Dermis blood vessel endothelial cell (primary cell): Measurements from ENCODE around the gene TRIM75. TPM values are rescaled to one million over a fixed set of nuclear protein-coding genes. Genes with fewer than 3 reads are reported as not detected.
"Not testable (repeated sequence)": the region's sequence is repeated elsewhere in the genome, so short reads cannot be mapped to it uniquely, and the experiment has no call there.

Source experiments
- DNase-seq: peaks from one replicate; pipeline ENCODE4 v3.0.0; 2010
- total RNA-seq: library from RNA; depleted of rRNA; stranded (reverse); fragments of >200 nt; gene quantifications from 2 replicates; pipeline ENCODE4 v1.2.3, GENCODE V29; 2014

The TRIM75 gene
- total RNA-seq, 1 donor from 2014 or later, result not detected

- peak; percentile 79 for DNase-seq
These were observed 25.8 kb downstream of the TRIM75 start for GRCh38 chr4:165079476-165079875.

DNA sequence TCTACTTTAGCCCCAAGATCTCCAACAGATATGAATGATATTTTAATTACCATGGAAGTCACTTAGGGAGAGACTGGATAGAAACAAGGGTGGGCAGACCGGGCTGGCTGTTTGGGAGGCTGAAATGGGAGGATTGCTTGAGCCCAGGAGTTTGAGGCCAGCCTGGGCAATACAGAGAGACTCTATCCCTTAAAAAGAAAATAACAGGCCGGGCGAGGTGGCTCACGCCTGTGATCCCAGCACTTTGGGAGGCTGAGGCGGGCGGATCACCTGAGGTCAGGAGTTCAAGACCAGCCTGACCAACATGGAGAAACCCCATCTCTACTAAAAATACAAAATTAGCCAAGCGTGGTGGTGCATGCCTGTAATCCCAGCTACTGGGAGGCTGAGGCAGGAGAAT is 31.1 kb downstream of the TRIM75 start:
- not testable (repeated sequence) for DNase-seq

GRCh38 chr4:165085946-165086345 is 32.3 kb downstream of the TRIM75 start:
- DNase-seq, result no peak

DNA sequence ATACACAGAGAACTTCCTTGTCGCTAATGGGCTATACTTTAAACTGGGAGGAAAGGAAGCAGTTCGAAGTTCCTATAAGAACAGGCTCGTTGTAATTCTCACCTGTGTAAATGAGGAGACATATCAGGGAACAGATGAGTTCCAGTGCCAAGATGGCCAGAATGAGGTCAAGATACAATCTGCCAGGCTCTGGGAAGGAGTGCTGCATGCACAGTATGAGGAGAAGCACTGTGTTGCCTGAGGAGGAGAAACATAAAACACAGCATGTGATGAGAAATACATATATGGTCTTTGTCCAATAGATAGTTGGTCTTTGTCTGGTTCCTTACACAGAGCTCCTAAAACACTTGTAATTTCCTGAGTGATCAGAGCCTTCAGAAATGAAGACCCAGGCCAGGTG is 34.7 kb downstream of the TRIM75 start:
- DNase-seq, result no peak

GRCh38 chr4:165092187-165092586 is 38.5 kb downstream of the TRIM75 start:
- not testable (repeated sequence) for DNase-seq

DNA sequence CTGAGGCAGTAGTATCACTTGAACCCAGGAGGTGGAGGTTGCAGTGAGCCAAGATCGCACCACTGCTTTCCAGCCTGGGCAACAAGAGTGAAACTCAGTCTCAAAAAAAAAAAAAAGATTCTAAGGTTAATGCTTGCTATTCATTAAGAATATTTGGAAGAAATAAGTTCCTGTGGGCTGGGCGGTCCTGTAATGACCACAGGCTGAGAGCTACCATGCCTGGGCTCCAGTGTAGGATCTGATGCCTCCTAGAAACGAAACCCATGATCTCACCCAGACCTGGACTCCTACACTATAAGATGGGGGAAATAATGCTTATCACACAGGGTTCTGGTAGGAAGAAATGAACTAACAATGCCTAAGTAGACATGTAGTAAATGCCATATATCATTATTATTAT is 41.2 kb downstream of the TRIM75 start:
- no peak for DNase-seq

- DNase-seq, result no peak
These were observed 41.6 kb downstream of the TRIM75 start for GRCh38 chr4:165095291-165095690.

DNA sequence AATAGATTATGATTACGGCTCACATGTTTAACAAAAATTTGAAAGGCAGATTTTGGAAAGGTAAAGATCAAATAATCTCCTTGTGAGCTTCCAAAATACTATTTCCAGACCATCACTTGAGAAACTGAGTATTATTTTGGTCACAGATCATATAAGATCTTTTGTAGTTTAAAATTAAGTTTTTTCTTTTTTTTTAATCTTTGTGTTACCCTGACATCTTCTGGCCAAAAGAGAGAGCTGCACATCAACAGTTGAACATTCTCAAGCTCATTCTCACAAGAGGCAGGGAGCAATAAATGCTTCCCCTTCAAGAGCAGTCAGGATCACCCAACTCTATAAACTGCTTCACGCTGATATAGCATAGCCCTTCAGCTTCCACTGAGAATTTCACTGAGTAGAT is 43.1 kb downstream of the TRIM75 start:
- peak; percentile 49 for DNase-seq

DNA sequence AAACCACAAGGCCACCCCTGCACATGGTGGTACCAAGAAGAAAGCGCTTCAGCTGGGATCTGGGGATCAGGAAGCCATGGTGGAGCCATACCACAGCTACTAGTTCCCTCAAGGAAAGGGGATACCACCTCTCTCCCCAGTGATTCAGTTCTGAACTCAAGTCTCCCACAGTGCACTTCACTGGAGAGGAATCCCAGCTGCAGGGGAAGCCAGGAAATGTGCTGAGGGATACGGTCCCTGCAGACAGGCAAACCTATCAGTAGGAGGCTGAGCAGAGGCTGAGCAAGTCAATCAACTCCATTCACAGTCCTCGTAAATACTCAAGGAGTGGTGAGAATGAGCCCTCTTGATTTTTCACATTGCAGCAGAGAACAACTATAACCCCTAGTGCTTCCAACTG is 48.0 kb downstream of the TRIM75 start:
- no peak for DNase-seq

DNA sequence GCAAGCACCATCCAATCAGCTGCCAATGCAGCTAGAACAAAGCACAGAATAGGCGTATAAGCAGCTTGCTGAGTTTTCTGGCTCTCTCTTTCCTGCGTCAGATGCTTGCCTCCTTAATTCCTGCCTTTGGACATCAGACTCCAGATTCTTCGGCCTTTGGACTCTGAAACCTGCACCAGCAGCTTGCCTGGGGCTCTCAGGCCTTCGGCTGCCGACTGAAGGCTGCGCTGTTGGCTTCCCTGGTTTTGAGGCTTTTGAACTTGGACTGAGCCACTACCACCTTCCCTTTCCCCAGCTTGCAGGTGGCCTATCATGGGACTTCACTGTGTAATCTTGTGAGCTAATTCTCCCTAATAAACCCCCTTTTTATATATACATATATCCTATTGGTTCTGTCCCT is 52.9 kb downstream of the TRIM75 start:
- DNase-seq, result no peak

Other genes starting within 250 kb of the TRIM75 start
- not detected in 2 replicates for gene APELA, start 176.7 kb upstream of the TRIM75 start, total RNA-seq
- gene TRIM61, start 76.2 kb upstream of the TRIM75 start, total RNA-seq, result not detected in 2 replicates
- not detected in 2 replicates for gene TRIM60, start 21.9 kb upstream of the TRIM75 start, total RNA-seq
- 12.9 and 20.0 TPM in 2 replicates for gene TMEM192, start 59.0 kb downstream of the TRIM75 start, total RNA-seq
- 35.6 and 45.3 TPM in 2 replicates for gene KLHL2, start 153.7 kb downstream of the TRIM75 start, total RNA-seq